Measurements from ENCODE around the gene KCNJ10.

Gene KCNJ10

GRCh38 chr1:160104486-160104885 lies 34.5 kb upstream of the KCNJ10 start:
- TF ChIP-seq FOXP2 (optimal IDR thresholded peaks at IDR 0.05; ENCODE audit: borderline replicate concordance, extremely low read depth, extremely low read length, insufficient read depth) (no peak), TAF1 (IDR thresholded peaks at IDR 0.05; ENCODE audit: borderline replicate concordance, insufficient read depth, low read length) (no peak), REST (IDR thresholded peaks at IDR 0.05; ENCODE audit: insufficient read depth in 1 of 2, low read depth in 2 of 2, low read length in 2 of 2) (no peak), SIN3A (IDR thresholded peaks at IDR 0.05; ENCODE audit: borderline replicate concordance, insufficient read depth, low read length) (no peak), POLR2AphosphoS5 (IDR thresholded peaks at IDR 0.05; ENCODE audit: low read depth, low read length) (no peak)

DNA sequence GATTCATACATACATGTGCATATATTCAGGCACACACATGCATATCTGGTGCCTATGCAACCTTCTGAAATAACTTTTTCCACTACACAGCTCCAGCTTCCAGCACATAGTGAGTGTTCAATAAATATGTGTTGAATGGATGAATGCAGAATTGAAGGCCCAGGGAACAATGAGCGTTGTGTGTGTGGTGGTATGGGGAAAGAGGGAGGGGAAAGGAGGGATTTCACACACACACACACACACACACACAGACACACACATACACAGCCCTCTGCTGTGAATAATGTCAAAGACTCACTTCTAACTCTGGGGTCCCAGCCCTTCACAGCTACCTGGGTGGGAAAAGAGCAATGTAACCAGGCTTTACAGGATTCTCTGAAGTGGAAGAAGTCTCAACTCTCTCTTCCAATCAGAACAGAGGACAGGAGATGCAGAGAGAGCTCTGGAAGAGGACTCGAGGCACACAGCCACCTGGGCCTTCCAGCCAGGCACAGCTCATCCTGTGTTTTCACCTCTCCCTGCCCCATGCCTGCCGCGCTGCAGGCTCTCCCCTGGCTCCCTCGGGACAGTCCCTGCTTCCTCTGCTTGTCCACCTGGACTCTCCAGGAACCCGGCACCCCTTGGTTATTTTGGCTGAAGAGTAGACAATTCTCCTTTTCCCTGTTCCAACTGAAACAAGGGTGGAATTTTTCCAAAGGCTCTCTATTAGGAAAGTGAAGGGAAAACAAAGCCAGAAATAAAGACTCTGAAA lies 33.9 kb upstream of the KCNJ10 start:
- TF ChIP-seq TAF1 (IDR thresholded peaks at IDR 0.05; ENCODE audit: borderline replicate concordance, insufficient read depth, low read length), result no peak

DNA sequence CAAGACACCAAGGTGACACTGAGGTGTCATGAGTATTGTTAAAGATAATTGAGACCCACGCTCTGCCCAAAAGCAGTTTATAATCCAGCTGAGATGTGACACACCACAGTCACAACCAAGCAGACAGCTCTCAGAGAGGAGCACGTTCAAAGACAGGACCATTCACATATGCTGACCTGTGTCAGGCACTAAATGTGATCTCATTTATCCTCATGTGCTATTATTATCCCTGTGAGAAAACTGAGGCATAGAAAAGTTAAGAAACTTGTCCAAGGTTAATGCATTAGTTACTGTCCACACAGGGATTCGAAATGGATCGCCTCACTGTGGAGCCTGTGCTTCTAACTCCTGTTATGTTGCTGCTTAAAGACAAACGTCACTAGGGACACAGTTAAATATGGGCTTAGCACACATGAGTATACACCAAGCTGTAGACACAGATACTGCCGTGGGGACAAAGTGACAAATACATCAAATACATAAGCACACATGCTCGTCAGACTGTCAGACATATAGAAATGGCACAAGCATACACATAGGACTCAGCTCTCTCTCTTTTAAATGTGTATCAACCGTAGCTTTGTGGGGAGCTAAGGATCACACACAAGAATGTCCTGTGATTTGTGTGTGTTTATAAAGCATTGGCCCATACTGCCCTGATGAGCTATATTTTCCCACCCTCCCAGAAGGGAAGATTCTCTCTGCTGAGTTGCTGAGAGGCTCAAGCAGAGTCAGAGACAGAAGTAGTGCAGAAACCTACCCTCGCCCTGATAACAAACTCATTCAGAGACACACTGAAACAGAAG lies 32.0 kb upstream of the KCNJ10 start:
- TF ChIP-seq SIN3A (IDR thresholded peaks at IDR 0.05; ENCODE audit: borderline replicate concordance, insufficient read depth, low read length), result no peak
- no peak for TF ChIP-seq FOXP2 (optimal IDR thresholded peaks at IDR 0.05; ENCODE audit: borderline replicate concordance, extremely low read depth, extremely low read length, insufficient read depth)
- TF ChIP-seq POLR2AphosphoS5 (IDR thresholded peaks at IDR 0.05; ENCODE audit: low read depth, low read length), result no peak
- no peak for TF ChIP-seq REST (IDR thresholded peaks at IDR 0.05; ENCODE audit: insufficient read depth in 1 of 2, low read depth in 2 of 2, low read length in 2 of 2)
- no peak for TF ChIP-seq TAF1 (IDR thresholded peaks at IDR 0.05; ENCODE audit: borderline replicate concordance, insufficient read depth, low read length)

GRCh38 chr1:160101037-160101716 lies 31.2 kb upstream of the KCNJ10 start:
- TF ChIP-seq TAF1 (IDR thresholded peaks at IDR 0.05; ENCODE audit: borderline replicate concordance, insufficient read depth, low read length) (no peak), POLR2AphosphoS5 (IDR thresholded peaks at IDR 0.05; ENCODE audit: low read depth, low read length) (no peak), SIN3A (IDR thresholded peaks at IDR 0.05; ENCODE audit: borderline replicate concordance, insufficient read depth, low read length) (no peak; the same call in 1 of the 2 replicates), FOXP2 (optimal IDR thresholded peaks at IDR 0.05; ENCODE audit: borderline replicate concordance, extremely low read depth, extremely low read length, insufficient read depth) (no peak)

DNA sequence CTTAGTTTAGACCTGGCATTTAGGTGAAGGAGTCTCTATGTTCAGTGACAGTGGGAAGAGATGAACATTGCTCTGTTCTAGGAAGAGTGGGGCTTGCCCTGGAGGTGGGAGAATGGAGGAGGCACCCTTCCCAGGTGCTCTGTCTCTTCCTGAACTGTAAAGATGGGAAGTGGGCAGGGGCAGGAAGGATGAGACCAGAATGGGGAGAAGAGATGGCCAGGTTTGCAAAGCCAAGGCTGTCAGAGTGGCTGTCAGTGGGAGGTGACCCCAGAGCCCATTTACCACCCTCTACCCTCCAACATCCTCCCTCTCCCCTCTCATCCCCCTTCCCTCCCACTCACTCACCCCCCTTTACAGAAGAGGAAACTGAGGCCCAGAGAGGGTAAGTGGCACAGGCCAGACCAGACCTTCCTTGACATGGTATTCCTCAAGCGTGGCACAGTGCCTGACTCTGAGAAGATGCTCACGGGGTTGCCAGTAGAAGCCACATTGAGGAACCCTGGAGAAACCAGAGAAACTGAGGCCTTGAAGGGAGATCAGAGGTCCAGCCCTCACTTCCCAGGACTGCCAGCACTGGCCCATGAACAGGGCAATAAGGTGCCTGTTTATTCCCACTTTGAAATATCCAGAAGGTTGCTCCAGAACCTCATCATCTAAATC lies 29.9 kb upstream of the KCNJ10 start:
- no peak for TF ChIP-seq TAF1 (IDR thresholded peaks at IDR 0.05; ENCODE audit: borderline replicate concordance, insufficient read depth, low read length)

- TF ChIP-seq SIN3A (IDR thresholded peaks at IDR 0.05; ENCODE audit: borderline replicate concordance, insufficient read depth, low read length) (no peak), FOXP2 (optimal IDR thresholded peaks at IDR 0.05; ENCODE audit: borderline replicate concordance, extremely low read depth, extremely low read length, insufficient read depth) (no peak), TAF1 (IDR thresholded peaks at IDR 0.05; ENCODE audit: borderline replicate concordance, insufficient read depth, low read length) (no peak), REST (IDR thresholded peaks at IDR 0.05; ENCODE audit: insufficient read depth in 1 of 2, low read depth in 2 of 2, low read length in 2 of 2) (no peak), POLR2AphosphoS5 (IDR thresholded peaks at IDR 0.05; ENCODE audit: low read depth, low read length) (no peak)
Observed at GRCh38 chr1:160098852-160099561, 29.0 kb upstream of the KCNJ10 start.

Measured in PFSK-1 (cell line).